ENCODE results near the gene FN3KRP.
A peak's percentile ranks its signal among the peaks of the same experiment; 100 is the strongest.

DNA sequence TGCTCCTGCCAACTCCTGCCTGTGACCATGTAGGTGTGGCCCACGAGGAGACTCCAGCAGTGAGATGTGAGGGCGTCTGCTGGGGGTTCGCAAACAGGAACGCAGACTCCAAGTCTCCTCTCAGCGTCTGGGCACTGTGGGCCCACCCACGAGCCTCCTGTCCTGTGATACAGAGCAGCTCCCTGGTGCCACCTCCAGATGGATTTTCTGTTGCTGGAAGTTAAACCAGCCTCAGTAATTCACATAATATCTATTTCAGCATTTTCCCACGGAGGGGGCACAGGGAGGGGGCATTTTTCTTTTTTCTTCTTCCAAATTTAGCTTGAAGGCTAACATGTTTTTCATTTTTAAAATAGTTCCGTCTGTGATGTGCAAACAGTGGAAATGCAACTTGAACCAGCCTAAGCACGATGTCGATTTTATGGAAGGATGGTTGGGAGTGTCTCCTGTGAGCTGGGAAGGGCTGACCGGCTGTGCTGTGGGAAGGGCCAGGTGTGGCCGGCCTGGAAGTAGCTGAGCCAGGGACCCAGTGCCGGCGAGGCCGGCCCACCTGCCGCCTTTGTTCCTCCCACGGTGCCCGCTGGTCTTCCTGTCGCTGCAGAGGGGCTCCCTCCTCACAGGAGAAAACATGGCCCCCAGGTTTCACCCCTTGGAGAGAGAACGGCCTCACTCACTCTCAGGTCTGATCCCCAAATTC lies 14.1 kb upstream of the FN3KRP start:
- TF ChIP-seq, protein P1, sequence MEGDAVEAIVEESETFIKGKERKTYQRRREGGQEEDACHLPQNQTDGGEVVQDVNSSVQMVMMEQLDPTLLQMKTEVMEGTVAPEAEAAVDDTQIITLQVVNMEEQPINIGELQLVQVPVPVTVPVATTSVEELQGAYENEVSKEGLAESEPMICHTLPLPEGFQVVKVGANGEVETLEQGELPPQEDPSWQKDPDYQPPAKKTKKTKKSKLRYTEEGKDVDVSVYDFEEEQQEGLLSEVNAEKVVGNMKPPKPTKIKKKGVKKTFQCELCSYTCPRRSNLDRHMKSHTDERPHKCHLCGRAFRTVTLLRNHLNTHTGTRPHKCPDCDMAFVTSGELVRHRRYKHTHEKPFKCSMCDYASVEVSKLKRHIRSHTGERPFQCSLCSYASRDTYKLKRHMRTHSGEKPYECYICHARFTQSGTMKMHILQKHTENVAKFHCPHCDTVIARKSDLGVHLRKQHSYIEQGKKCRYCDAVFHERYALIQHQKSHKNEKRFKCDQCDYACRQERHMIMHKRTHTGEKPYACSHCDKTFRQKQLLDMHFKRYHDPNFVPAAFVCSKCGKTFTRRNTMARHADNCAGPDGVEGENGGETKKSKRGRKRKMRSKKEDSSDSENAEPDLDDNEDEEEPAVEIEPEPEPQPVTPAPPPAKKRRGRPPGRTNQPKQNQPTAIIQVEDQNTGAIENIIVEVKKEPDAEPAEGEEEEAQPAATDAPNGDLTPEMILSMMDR (IDR thresholded peaks at IDR 0.05) = no peak
- peak in 1 of 2 donors; percentile 16 for TF ChIP-seq POLR2A (IDR thresholded peaks at IDR 0.05)
